BE2C (cell line): ENCODE measurements around the gene MGAT5.
A peak's percentile ranks its signal among the peaks of the same experiment; 100 is the strongest.

ENCODE experiments used
- DNase-seq: peaks from one replicate; pipeline ENCODE4 v3.0.0-alpha.2; 2020
- H3K27me3 ChIP-seq: fragments of 250-450 bp; sonication (Bioruptor Pico); 2 replicates; pipeline ENCODE4 v1.5.1; 2020; ENCODE audit warnings: mild to moderate bottlenecking
- H3K36me3 ChIP-seq: fragments of 250-450 bp; sonication (Bioruptor Pico); 2 replicates; pipeline ENCODE4 v1.5.1; 2020; ENCODE audit warnings: mild to moderate bottlenecking
- H3K4me1 ChIP-seq: fragments of 250-450 bp; sonication (Bioruptor Pico); 2 replicates; pipeline ENCODE4 v1.5.1; 2020
- H3K4me3 ChIP-seq: 2 replicates; pipeline ENCODE4 v1.5.1; 2011; ENCODE audit warnings: low read depth, low read length
- H3K9me3 ChIP-seq: fragments of 250-450 bp; sonication (Bioruptor Pico); 2 replicates; pipeline ENCODE4 v1.5.1; 2020
- TF ChIP-seq, protein P1 (sequence below): IDR thresholded peaks from 2 replicates; pipeline ENCODE4 v1.5.1; 2012; ENCODE audit warnings: mild to moderate bottlenecking, low read depth, low read length

The MGAT5 gene

DNA sequence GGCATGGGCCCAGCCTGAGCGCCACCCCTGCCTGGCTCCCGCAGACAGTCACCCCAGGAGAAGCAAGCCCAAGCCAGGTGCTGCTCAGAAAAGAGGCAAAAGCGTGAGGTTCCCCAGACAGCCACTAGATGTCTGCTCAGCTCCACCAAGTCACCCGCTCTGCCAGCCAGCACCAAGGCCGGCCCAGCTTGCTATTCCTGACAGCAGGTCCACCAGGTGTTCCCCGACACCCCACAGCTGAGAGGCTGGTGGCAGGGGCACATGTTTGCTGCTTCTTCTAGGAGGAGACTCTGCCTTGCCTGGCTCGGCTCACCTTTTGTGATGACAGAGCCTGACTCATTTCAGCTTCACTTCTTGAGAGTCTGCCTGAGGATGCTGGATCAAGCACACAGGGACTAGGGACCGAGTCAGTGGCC is 206.7 kb downstream of the MGAT5 start:
- Histone ChIP-seq H3K9me3 (no peaks in the 10 kb centered on the region), H3K36me3 (no peaks in the 10 kb centered on the region), H3K27me3 (no peaks in the 10 kb centered on the region), H3K4me3 (no peak overlapping the region), H3K4me1 (no peaks in the 10 kb centered on the region)
- TF ChIP-seq, protein P1, sequence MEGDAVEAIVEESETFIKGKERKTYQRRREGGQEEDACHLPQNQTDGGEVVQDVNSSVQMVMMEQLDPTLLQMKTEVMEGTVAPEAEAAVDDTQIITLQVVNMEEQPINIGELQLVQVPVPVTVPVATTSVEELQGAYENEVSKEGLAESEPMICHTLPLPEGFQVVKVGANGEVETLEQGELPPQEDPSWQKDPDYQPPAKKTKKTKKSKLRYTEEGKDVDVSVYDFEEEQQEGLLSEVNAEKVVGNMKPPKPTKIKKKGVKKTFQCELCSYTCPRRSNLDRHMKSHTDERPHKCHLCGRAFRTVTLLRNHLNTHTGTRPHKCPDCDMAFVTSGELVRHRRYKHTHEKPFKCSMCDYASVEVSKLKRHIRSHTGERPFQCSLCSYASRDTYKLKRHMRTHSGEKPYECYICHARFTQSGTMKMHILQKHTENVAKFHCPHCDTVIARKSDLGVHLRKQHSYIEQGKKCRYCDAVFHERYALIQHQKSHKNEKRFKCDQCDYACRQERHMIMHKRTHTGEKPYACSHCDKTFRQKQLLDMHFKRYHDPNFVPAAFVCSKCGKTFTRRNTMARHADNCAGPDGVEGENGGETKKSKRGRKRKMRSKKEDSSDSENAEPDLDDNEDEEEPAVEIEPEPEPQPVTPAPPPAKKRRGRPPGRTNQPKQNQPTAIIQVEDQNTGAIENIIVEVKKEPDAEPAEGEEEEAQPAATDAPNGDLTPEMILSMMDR, result peak; percentile 53
- peak; percentile 49 for DNase-seq

DNA sequence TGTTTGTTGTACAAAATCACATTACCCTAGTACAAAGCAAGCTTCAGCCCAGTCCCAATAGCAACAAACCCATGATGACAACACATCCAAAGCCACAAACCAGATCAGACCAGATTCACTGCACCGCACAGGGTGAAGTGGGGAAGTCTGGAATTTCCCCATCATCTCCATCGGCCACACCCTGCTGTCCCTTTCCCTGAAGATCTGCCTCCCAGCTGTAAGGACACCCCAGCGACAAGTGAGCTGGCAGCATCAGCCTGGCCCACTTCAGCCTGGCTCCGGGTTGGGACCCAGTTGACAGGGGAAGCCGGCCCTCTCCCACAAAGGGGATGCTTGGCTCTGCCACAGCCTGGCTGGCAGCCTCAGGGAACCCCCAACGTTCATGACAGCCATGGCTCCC is 207.6 kb downstream of the MGAT5 start:
- no peaks in the 10 kb centered on the region for H3K27me3 ChIP-seq
- H3K4me3 ChIP-seq, result no peak overlapping the region
- TF ChIP-seq, protein P1, result no peak
- no peaks in the 10 kb centered on the region for H3K9me3 ChIP-seq
- DNase-seq, result no peak
- H3K4me1 ChIP-seq, result no peaks in the 10 kb centered on the region
- no peaks in the 10 kb centered on the region for H3K36me3 ChIP-seq

DNA sequence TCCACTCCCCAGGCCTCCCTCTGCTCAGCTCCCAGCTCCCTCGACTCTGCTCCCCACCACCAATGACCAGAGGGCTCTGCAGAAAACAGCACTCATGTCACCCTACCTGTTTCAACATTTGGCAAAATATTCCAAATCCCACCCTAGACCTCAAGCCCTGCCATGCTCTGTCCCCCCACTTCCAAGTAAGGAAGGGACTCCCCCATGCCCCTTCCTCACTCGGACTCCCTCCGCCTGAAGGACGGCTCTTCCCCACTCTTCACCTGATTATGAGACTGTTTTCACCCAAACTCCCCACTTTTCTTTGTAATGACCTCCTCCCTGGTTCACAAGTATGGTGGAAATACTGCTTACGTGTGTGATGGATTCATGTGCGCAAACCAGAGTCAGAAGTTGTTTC is 208.4 kb downstream of the MGAT5 start:
- Histone ChIP-seq H3K4me3 (no peak overlapping the region), H3K27me3 (no peaks in the 10 kb centered on the region), H3K4me1 (no peaks in the 10 kb centered on the region), H3K9me3 (no peaks in the 10 kb centered on the region), H3K36me3 (no peaks in the 10 kb centered on the region)
- TF ChIP-seq, protein P1, result no peak
- no peak for DNase-seq

DNA sequence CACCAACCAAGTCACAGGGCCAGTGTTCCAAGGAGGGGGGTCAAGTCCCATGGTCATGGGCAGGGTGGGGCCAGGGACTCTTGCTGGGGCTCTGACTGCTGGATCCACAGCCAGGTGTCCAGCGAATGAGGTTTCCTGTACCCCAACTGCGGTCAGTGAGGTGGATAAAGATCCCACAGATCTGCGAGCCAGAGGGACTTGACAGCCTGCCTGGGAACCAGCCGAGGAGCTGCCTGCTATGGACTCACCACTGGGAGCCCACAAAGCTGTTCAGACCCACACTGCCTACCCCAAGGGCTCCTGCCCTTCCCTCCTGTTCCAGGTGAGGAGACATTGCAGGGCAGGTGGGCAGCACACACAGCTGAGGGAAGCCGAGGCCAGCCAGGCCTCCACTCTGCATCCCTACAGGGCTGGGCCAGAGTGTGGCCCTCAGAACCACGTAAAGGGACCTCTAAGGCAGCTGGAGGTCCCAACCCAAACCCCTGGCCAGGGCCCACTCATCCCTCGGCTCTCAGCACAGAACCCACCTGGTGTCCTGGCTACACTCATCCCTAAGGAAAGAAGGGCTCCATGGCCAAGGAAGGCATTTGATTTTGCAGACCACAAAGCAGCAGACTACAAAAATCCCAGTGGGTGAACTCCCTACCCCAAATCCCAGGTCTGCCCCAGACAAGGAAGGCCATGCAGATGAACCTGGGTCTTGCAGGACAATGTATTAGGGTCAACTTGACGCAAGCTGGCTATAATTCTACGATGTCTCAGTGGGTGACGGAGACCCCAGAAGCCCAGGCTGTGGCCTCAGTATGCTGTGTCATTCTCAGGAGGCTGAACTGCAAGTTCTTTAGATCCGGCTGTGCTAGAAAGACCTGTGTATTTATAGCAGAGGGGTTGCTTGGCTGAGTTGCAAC is 209.2 kb downstream of the MGAT5 start:
- TF ChIP-seq, protein P1, result no peak
- no peak for DNase-seq
- no peaks in the 10 kb centered on the region for H3K4me1 ChIP-seq
- no peaks in the 10 kb centered on the region for H3K9me3 ChIP-seq
- no peak overlapping the region for H3K4me3 ChIP-seq
- no peaks in the 10 kb centered on the region for H3K27me3 ChIP-seq
- H3K36me3 ChIP-seq, result no peaks in the 10 kb centered on the region

DNA sequence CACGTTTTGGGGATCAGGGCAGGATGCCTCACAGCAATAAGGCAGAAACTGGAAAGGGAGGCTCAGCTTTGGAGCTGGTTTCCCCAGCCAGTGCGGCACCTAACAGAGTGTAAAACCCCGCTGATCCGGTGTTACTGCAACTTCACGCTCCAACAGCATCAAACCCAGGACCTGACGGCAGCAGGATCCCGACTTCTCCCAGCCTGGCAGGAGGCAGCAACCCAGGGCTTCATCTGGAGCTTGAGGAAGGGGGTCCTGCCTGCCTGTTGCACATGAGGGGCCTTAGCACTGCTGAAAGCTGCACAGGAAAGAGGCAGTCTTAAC is 209.8 kb downstream of the MGAT5 start:
- no peaks in the 10 kb centered on the region for H3K27me3 ChIP-seq
- H3K9me3 ChIP-seq, result no peaks in the 10 kb centered on the region
- H3K36me3 ChIP-seq, result no peaks in the 10 kb centered on the region
- DNase-seq, result no peak
- no peak overlapping the region for H3K4me3 ChIP-seq
- no peaks in the 10 kb centered on the region for H3K4me1 ChIP-seq
- TF ChIP-seq, protein P1, result no peak

DNA sequence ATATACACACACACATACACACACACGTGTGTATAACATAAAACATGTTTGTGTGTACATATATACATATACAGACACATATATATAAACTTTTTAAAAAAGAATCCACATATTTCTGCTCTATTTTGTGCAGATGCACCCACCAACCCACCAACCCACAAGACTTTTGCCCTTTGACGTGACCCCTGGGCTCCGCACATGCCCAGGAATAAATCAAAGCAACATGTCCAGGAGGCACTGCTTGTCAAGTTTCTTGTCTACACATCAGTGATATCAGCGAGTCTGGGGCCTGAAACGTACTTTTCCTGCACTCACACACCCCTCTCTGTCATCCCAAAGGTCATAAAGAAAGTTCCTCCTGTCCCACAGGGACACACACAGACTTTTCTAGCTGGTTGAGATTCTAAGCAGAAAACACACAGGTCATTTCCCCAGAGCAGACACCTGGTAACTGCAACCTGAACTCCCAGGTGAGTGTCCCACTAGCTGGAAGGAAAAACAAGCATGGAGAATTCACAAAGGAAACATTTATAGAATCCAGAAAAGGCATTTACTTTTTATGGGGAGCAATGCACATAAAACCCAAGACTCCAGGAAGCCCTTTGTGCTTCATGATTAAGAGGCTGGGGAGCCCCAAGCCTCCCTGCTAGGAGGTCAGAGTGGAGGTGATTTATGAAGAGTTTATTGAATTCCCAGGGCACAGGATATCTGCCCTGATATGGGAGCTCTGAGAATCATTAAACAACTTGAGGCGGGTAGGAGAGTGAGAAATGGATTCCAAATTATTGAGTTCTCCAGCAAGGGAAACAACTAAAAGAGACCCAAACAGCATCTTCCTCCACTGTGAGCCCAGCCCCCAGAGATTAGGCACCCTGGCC is 211.6 kb downstream of the MGAT5 start:
- no peak overlapping the region for H3K4me3 ChIP-seq
- DNase-seq, result no peak
- no peaks in the 10 kb centered on the region for H3K9me3 ChIP-seq
- H3K27me3 ChIP-seq, result no peaks in the 10 kb centered on the region
- TF ChIP-seq, protein P1, result no peak
- H3K36me3 ChIP-seq, result no peaks in the 10 kb centered on the region
- no peaks in the 10 kb centered on the region for H3K4me1 ChIP-seq
